Lower leg skin (tissue), 3 donors: ENCODE measurements around the gene ZSCAN23.

Source experiments
- POLR2A ChIP-seq, 2 donors: fragments of 450-650 bp; IDR thresholded peaks; one replicate each; pipeline ENCODE4 v1.6.1; 2016 to 2017; ENCODE audit warnings: antibody characterized with exemption in 2 of 2, mild to moderate bottlenecking in 1 of 2, moderate library complexity in 1 of 2
- TF ChIP-seq, protein P1 (sequence below), 3 donors: fragments of 450-650 bp; IDR thresholded peaks; one replicate each; pipeline ENCODE4 v1.5.1; 2016; ENCODE audit warnings: antibody characterized with exemption in 3 of 3, mild to moderate bottlenecking in 3 of 3, moderate library complexity in 2 of 3

GRCh38 chr6:28488916-28489365 is 45.6 kb upstream of the ZSCAN23 start:
- TF ChIP-seq, protein P1, sequence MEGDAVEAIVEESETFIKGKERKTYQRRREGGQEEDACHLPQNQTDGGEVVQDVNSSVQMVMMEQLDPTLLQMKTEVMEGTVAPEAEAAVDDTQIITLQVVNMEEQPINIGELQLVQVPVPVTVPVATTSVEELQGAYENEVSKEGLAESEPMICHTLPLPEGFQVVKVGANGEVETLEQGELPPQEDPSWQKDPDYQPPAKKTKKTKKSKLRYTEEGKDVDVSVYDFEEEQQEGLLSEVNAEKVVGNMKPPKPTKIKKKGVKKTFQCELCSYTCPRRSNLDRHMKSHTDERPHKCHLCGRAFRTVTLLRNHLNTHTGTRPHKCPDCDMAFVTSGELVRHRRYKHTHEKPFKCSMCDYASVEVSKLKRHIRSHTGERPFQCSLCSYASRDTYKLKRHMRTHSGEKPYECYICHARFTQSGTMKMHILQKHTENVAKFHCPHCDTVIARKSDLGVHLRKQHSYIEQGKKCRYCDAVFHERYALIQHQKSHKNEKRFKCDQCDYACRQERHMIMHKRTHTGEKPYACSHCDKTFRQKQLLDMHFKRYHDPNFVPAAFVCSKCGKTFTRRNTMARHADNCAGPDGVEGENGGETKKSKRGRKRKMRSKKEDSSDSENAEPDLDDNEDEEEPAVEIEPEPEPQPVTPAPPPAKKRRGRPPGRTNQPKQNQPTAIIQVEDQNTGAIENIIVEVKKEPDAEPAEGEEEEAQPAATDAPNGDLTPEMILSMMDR (IDR thresholded peaks at IDR 0.05): no peak
- no peak for TF ChIP-seq POLR2A (IDR thresholded peaks at IDR 0.05)
